Motor neuron (in vitro differentiated cells): ENCODE measurements around the gene OTOP2. TPM values are rescaled to one million over a fixed set of nuclear protein-coding genes. Genes with fewer than 3 reads are reported as not detected.

Experiments used
- ATAC-seq, 8 experiments: fragments of 200-7000 bp; cut with Tn5 transposase; replicated peaks in 6 of 8; 2 replicates each; pipeline ENCODE4 v1.8.0; 2021; ENCODE audit warnings: mild to moderate bottlenecking in 8 of 8, moderate library complexity in 8 of 8
- H3K27ac ChIP-seq, 2 donors: fragments of 250-450 bp; sonication (Bioruptor Pico); 2 replicates each; pipeline ENCODE4 v1.9.0; 2021; ENCODE audit warnings: antibody characterized with exemption in 2 of 2, mild to moderate bottlenecking in 2 of 2, moderate library complexity in 1 of 2
- H3K4me1 ChIP-seq, 2 donors: fragments of 250-450 bp; sonication (Bioruptor Pico); replicated peaks in 1 of 2; 2 replicates each; pipeline ENCODE4 v1.6.1; 2021; ENCODE audit warnings: antibody characterized with exemption in 2 of 2, mild to moderate bottlenecking in 2 of 2, moderate library complexity in 1 of 2
- H3K4me3 ChIP-seq, 5 donors: fragments of 250-450 bp; sonication (Bioruptor Pico); 2 replicates each; pipeline ENCODE4 v1.9.0; 2021; ENCODE audit warnings: antibody characterized with exemption in 5 of 5, mild to moderate bottlenecking in 5 of 5, moderate library complexity in 4 of 5
- WGBS, 10 experiments: fragments of 450-650 bp; shearing (Covaris generic); methylation state at CpG; one replicate each; pipeline ENCODE4 v1.0.0; 2022; 5-methylcytosine and 5-hydroxymethylcytosine counted together
- in situ Hi-C, 9 experiments: fragments of 400-800 bp; cut with MboI; loops; one replicate each; pipeline ENCODE4 v1.15.0; 2021; ENCODE audit warnings: low sequenced_read_pairs in 9 of 9, low pct_unique_long_range_greater_than_20kb in 2 of 9; ENCODE audit not compliant: unreplicated experiment in 9 of 9
- total RNA-seq, 8 experiments: library from RNA; unstranded; fragments of 300-600 nt; gene quantifications; 2 replicates each; pipeline versions ENCODE4 v1.2.3 to v1.2.4, GENCODE V29; 2022

OTOP2 gene
- total RNA-seq, 8 experiments from 2014 or later, result 0.15 to 0.71 (median 0.21) TPM; not detected in 5

DNA sequence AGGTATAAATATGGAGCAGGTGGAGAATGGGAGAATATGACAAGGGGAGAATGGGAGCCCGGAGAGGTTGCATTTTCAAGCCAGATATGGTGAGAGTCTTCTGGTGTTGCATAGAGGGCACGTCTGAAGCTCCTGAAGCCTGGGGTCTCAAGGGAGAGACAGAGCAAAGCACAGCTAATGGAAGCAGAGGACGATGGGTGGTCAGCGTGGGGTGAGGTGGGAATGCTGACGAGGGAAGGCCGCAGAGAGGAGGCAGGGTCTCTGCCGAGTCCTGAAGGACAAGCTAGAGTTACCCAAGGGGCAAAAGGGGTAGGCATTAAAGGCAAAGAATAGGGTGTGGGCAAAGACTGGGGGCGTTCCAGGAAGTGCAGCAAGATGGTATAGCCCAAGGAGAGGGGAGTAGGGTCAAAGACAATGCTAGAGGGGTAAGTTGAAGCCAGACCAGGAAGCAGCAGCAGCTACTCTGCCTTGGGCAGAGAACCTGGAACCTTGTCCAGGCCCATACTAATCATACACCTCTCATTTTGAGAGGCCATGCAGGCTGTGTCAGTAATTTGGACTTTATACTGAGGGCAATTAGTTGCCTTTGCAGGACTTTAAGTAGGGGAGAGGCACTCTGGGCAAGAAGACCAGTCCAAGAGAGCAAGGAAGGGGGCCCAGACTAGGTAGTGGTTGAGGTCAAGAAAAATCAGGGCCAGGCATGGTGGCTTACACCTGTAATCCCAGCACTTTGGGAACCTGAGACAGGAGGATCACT, 14.3 kb downstream of the OTOP2 start:
- WGBS, 10 experiments, result 8 to 90% (median 20%) methylated on average over 2 to 6 of the region's 8 CpGs; no CpG with 5 or more reads in 2 of the 10 experiments
- ATAC-seq, result no peak
- no peak overlapping the region for H3K4me3 ChIP-seq
- H3K27ac ChIP-seq, result no peak overlapping the region
- peaks cover 5 to 7% of the 10 kb centered on the region in 2 donors for H3K4me1 ChIP-seq
- in situ Hi-C loops, result no loop called here

- Histone ChIP-seq H3K4me1 (peaks cover 5 to 7% of the 10 kb centered on the region in 2 donors), H3K27ac (no peak overlapping the region), H3K4me3 (no peak overlapping the region)
- ATAC-seq, result no peak
- in situ Hi-C loops, result no loop called here
- 11 to 64% (median 41%) methylated on average over 2 to 7 of the region's 8 CpGs; no CpG with 5 or more reads in 4 of the 10 experiments for WGBS, 10 experiments
These were observed 15.5 kb downstream of the OTOP2 start for GRCh38 chr17:74939534-74939933.

GRCh38 chr17:74941128-74941725, 17.2 kb downstream of the OTOP2 start:
- in situ Hi-C loops, result no loop called here
- Histone ChIP-seq H3K4me1 (no peaks in the 10 kb centered on the region), H3K27ac (no peak overlapping the region), H3K4me3 (no peak overlapping the region)
- no peak for ATAC-seq
- WGBS, 10 experiments, result 0 to 100% (median 42%) methylated on average over 1 to 5 of the region's 21 CpGs; no CpG with 5 or more reads in 4 of the 10 experiments

GRCh38 chr17:74943808-74944522, 19.9 kb downstream of the OTOP2 start:
- Histone ChIP-seq H3K4me1 (no peaks in the 10 kb centered on the region), H3K4me3 (no peak overlapping the region), H3K27ac (no peak overlapping the region)
- 16 to 82% (median 43%) methylated on average over 3 to 6 of the region's 13 CpGs; no CpG with 5 or more reads in 4 of the 10 experiments for WGBS, 10 experiments
- peak in 3 of 8 experiments; percentile 52 to 99 (median 97) for ATAC-seq
- in situ Hi-C loops, result no loop called here

GRCh38 chr17:74945543-74945942, 21.5 kb downstream of the OTOP2 start:
- H3K27ac ChIP-seq, result no peak overlapping the region
- H3K4me1 ChIP-seq, result no peaks in the 10 kb centered on the region
- in situ Hi-C loops, result no loop called here
- ATAC-seq, result no peak
- H3K4me3 ChIP-seq, result no peak overlapping the region
- WGBS, 10 experiments, result 0 to 100% (median 37%) methylated on average over 1 to 6 of the region's 6 CpGs; no CpG with 5 or more reads in 3 of the 10 experiments

GRCh38 chr17:74946641-74947040, 22.6 kb downstream of the OTOP2 start:
- in situ Hi-C loops, result no loop called here
- no peak overlapping the region for H3K27ac ChIP-seq
- no peak for ATAC-seq
- WGBS, 10 experiments, result 60 to 100% (median 68%) methylated on average over 1 to 11 of the region's 14 CpGs; no CpG with 5 or more reads in 6 of the 10 experiments
- H3K4me3 ChIP-seq, result no peak overlapping the region
- H3K4me1 ChIP-seq, result no peaks in the 10 kb centered on the region

DNA sequence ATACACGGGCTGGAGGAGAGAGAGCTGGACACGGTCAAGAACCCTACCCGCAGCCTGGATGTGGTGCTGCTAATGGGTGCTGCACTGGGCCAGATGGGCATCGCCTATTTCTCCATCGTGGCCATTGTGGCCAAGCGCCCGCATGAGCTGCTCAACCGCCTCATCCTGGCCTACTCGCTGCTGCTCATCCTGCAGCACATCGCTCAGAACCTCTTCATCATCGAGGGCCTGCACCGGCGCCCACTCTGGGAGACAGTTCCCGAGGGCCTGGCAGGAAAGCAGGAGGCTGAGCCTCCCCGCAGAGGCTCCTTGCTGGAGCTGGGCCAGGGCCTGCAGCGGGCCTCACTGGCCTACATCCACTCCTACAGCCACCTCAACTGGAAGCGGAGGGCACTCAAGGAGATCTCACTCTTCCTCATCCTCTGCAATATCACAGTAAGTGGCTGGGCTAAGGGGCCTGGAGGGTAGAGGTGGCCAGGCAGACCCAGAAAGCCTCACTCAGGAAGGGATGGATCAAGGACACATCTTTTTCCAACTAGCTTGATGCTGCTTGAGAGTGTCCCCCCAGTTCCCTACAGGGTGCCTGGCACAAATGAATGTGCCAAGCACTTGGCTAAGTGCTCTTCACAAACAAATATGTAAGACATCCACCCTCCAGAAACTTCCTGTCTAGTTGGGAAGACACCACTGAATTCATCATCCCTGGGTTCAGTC, 23.1 kb downstream of the OTOP2 start:
- Histone ChIP-seq H3K4me1 (peaks cover 0 to 1% of the 10 kb centered on the region in 2 donors), H3K4me3 (no peak overlapping the region), H3K27ac (no peak overlapping the region)
- in situ Hi-C loops, result no loop called here
- 70 to 100% (median 79%) methylated on average over 2 to 8 of the region's 17 CpGs; no CpG with 5 or more reads in 3 of the 10 experiments for WGBS, 10 experiments
- ATAC-seq, result no peak

GRCh38 chr17:74949455-74950115, 25.5 kb downstream of the OTOP2 start:
- Histone ChIP-seq H3K27ac (no peak overlapping the region), H3K4me3 (no peak overlapping the region), H3K4me1 (peaks cover 6 to 8% of the 10 kb centered on the region in 2 donors)
- peak in 5 of 8 experiments; percentile 6 to 20 (median 14) for ATAC-seq
- 20 to 80% (median 60%) methylated on average over 1 to 3 of the region's 12 CpGs; no CpG with 5 or more reads in 5 of the 10 experiments for WGBS, 10 experiments
- in situ Hi-C loops, result no loop called here

DNA sequence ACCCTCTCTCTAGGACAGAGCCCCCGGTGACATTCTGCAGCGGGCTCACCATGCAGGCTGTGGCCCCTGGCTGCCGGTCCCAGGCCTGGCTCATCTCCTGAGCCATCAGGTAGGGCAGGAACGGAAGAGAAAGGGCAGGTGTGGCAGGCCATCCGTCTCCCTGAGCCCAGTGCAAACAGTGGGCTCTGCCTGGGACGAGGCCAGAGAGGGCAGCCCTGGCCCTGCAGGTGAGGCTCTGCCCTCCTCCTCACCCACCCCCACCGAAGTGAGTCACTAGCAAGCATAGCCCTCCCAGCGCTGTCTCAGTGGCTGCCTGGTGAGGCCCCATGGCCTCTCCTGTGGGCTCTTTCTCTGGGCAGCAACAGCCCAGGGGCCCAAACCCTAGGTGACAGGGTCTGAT, 26.1 kb downstream of the OTOP2 start:
- H3K4me3 ChIP-seq, result no peak overlapping the region
- in situ Hi-C loops, result no loop called here
- WGBS, 10 experiments, result 40 to 80% methylated on average over 1 of the region's 8 CpGs; no CpG with 5 or more reads in 8 of the 10 experiments
- no peak overlapping the region for H3K27ac ChIP-seq
- ATAC-seq, result peak in 5 of 8 experiments; percentile 32 to 60 (median 36)
- H3K4me1 ChIP-seq, result peaks cover 6 to 8% of the 10 kb centered on the region in 2 donors

DNA sequence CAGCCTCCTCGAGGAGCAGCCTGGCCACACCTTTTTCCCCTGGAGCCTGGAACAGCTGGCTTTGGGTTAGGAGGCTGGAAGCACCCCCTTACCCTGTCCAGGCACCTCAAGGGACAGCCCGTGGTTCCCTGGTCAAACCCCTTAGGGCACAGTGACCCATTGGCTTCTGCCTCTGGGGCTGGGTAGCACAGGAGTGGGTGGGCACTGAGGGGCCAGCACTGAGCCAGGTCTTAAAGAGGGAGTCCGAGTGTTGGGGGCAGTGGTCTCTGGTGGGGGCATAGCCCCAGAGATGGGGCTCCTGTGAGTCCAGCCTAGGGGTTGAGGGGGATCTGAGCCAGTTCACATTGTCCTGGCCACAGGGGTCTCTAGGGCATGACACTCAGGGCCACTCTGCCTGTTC, 27.0 kb downstream of the OTOP2 start:
- peaks cover 6 to 8% of the 10 kb centered on the region in 2 donors for H3K4me1 ChIP-seq
- in situ Hi-C loops, result no loop called here
- 60 to 100% (median 60%) methylated on average over 1 of the region's 3 CpGs; no CpG with 5 or more reads in 7 of the 10 experiments for WGBS, 10 experiments
- no peak overlapping the region for H3K27ac ChIP-seq
- no peak for ATAC-seq
- H3K4me3 ChIP-seq, result no peak overlapping the region

DNA sequence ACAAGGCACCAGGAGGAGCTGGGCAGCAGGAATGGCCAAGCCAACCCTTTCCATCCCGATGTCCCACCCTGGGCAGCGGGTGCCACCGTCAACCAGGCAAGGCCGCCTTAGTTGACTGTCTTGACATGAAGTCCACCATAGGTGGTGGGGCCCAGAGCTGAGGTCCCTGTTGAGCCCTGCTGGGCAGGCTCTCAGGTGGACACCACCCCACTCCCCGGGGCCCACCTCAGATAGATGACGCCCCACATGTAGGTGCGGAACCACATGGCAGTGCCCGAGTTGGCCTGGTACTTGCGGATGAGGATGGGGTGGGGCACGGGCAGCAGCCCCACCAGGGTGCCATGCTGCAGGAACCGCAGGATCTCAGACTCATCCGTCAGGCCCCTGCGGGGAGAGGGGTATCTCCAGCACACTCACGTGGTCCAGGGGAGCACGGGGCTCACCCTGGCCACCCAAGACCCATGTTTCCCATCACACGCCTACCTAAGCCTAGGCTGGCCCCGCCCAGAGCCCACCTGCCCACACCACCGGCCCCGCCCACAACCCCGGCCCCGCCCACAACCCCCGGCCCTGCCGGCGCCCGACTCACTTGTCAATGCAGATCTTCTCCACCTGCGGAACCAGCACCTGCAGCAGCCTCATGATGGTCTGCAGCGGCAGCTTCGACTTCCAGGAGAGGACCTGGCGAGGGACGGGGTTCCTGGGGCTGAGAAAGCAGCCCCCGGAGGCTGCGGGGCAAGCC, 27.8 kb downstream of the OTOP2 start:
- 67 to 100% (median 93%) methylated on average over 1 to 4 of the region's 32 CpGs; no CpG with 5 or more reads in 6 of the 10 experiments for WGBS, 10 experiments
- ATAC-seq, result no peak
- H3K4me1 ChIP-seq, result peaks cover 6 to 8% of the 10 kb centered on the region in 2 donors
- H3K4me3 ChIP-seq, result no peak overlapping the region
- no peak overlapping the region for H3K27ac ChIP-seq
- in situ Hi-C loops, result no loop called here
